CD4-positive, alpha-beta T cell (primary cell): ENCODE data around the gene MRPL12. TPM values are rescaled to one million over a fixed set of nuclear protein-coding genes. Genes with fewer than 3 reads are reported as not detected.

ENCODE experiments used
- ATAC-seq: fragments of 200-7000 bp; cut with Tn5 transposase; one replicate; pipeline ENCODE4 v1.10.0; 2022; ENCODE audit warnings: mild to moderate bottlenecking; ENCODE audit not compliant: poor library complexity
- CTCF ChIA-PET: fragments of 350-600 bp; sonication (Branson Sonifier 250); formaldehyde crosslinking; loops from one replicate; lab custom pipeline; 2021; ENCODE audit warnings: antibody characterized with exemption, inconsistent platforms; lab: Charles Lee
- POLR2A ChIA-PET: fragments of 350-600 bp; sonication (Branson Sonifier 250); formaldehyde crosslinking; loops from one replicate; lab custom pipeline; 2021; ENCODE audit warnings: antibody characterized with exemption, inconsistent platforms; lab: Charles Lee
- DNase-seq, 14 experiments: peaks; one replicate each; pipeline ENCODE4 v3.0.0-alpha.2; 2013 to 2020; ENCODE audit warnings: mixed read lengths in 2 of 14
- H3K27ac ChIP-seq, 2 donors: one replicate each; pipeline versions ENCODE4 v1.5.1 to v1.7.0; 2013; ENCODE audit warnings: low read length in 2 of 2, low read depth in 1 of 2, mild to moderate bottlenecking in 1 of 2
- H3K27me3 ChIP-seq, 2 experiments: 1 replicate in 1 of 2; 2 replicates in 1 of 2; pipeline versions ENCODE4 v1.6.1 to v1.7.0; 2013; ENCODE audit warnings: low read length in 2 of 2, control low read depth in 1 of 2, mild to moderate bottlenecking in 1 of 2, moderate library complexity in 1 of 2; ENCODE audit not compliant: insufficient read depth in 2 of 2, control insufficient read depth in 1 of 2
- H3K36me3 ChIP-seq: one replicate; pipeline ENCODE4 v1.6.1; 2013; ENCODE audit warnings: low read length, control low read depth; ENCODE audit not compliant: insufficient read depth
- H3K4me1 ChIP-seq: one replicate; pipeline ENCODE4 v1.6.1; 2013; ENCODE audit warnings: low read length, control low read depth; ENCODE audit not compliant: insufficient read depth
- H3K4me3 ChIP-seq: one replicate; pipeline ENCODE4 v1.5.1; 2013; ENCODE audit warnings: mild to moderate bottlenecking, low read length, moderate library complexity
- H3K9me3 ChIP-seq, 2 experiments: 1 replicate in 1 of 2; 2 replicates in 1 of 2; pipeline versions ENCODE4 v1.6.1 to v1.7.0; 2013; ENCODE audit warnings: low read length in 2 of 2, mild to moderate bottlenecking in 2 of 2, control low read depth in 1 of 2, moderate library complexity in 1 of 2; ENCODE audit not compliant: control insufficient read depth in 1 of 2, insufficient read depth in 1 of 2
- H3K27ac Mint-ChIP-seq: one replicate; pipeline ENCODE4 v1.8.0; 2020; ENCODE audit warnings: mixed read lengths
- H3K27me3 Mint-ChIP-seq: one replicate; pipeline ENCODE4 v1.8.0; 2021; ENCODE audit warnings: mixed read lengths
- H3K36me3 Mint-ChIP-seq: one replicate; pipeline ENCODE4 v1.8.0; 2021; ENCODE audit warnings: low read depth, mixed read lengths
- H3K4me1 Mint-ChIP-seq: one replicate; pipeline ENCODE4 v1.8.0; 2021; ENCODE audit warnings: low read depth, mixed read lengths
- H3K4me3 Mint-ChIP-seq: one replicate; pipeline ENCODE4 v1.8.0; 2020; ENCODE audit warnings: mild to moderate bottlenecking, mixed read lengths
- H3K9me3 Mint-ChIP-seq: one replicate; pipeline ENCODE4 v1.8.0; 2020; ENCODE audit warnings: mixed read lengths
- intact Hi-C, 2 experiments: fragments of 100-400 bp; cut with DNase I in 1 of 2; cut with micrococcal nuclease in 1 of 2; formaldehyde crosslinking; loops; one replicate each; pipeline versions ENCODE4 v1.15.1 to v1.9.0; 2023 to 2025; cut with DNase I, micrococcal nuclease
- total RNA-seq, 174 experiments: library from RNA in 2 of 174; stranded (reverse) in 2 of 174; gene quantifications; one replicate each; pipeline ENCODE4 v1.2.3 and lab custom pipeline; 2021 to 2026
- TF ChIP-seq, protein P1 (sequence below): fragments of 200-600 bp; IDR thresholded peaks from one replicate; pipeline ENCODE4 v1.8.0; 2022; ENCODE audit warnings: antibody characterized with exemption, mild to moderate bottlenecking

MRPL12 gene
- total RNA-seq, 2 experiments from 2014 or later: 26.2 to 26.5 TPM

DNA sequence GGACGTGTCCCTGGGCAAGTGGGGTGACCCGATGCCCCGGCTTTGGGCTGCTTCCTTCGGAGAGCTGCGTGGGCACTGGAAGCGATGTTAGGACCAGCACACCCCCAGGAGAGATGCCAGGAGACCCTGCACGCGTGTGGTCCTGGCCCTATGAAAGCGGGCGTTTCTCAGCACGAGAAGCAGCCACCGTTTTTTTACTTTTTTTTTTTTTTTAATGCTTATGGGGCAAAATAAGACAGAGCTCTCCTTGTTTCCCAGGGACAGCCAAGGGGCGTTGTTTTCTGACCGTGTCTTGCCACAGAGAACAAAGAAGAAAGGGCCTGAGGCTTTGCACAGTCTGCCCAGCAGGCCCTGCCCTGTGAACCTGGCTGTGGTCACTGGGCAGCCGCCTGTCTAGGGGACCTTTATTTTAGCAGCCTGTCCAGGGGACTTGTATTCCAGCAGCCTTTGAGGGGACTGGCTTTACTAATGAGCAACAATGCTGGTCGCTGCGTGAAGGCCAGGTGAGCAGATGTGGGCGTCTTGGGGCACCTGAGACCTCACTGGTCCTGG is 9.9 kb downstream of the MRPL12 start:
- Histone ChIP-seq H3K4me1 (peaks cover 31% of the 10 kb centered on the region), H3K36me3 (peaks cover under 1% of the 10 kb centered on the region), H3K27me3 (no peaks in the 10 kb centered on the region), H3K9me3 (no peaks in the 10 kb centered on the region), H3K27ac (no peak overlapping the region), H3K4me3 (peak overlapping the region; percentile 44)
- H3K36me3 Mint-ChIP-seq: no peaks in the 10 kb centered on the region
- TF ChIP-seq, protein P1, sequence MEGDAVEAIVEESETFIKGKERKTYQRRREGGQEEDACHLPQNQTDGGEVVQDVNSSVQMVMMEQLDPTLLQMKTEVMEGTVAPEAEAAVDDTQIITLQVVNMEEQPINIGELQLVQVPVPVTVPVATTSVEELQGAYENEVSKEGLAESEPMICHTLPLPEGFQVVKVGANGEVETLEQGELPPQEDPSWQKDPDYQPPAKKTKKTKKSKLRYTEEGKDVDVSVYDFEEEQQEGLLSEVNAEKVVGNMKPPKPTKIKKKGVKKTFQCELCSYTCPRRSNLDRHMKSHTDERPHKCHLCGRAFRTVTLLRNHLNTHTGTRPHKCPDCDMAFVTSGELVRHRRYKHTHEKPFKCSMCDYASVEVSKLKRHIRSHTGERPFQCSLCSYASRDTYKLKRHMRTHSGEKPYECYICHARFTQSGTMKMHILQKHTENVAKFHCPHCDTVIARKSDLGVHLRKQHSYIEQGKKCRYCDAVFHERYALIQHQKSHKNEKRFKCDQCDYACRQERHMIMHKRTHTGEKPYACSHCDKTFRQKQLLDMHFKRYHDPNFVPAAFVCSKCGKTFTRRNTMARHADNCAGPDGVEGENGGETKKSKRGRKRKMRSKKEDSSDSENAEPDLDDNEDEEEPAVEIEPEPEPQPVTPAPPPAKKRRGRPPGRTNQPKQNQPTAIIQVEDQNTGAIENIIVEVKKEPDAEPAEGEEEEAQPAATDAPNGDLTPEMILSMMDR: no peak
- H3K27me3 Mint-ChIP-seq: no peaks in the 10 kb centered on the region
- ChIA-PET CTCF (no interaction called here), POLR2A (no interaction called here)
- ATAC-seq: no peak
- intact Hi-C loops: loop anchor here in 1 of 2 experiments (2.0 kb wide), 1 partner anchor 148 kb away; the partner anchor contains the start of gene P4HB
- H3K4me1 Mint-ChIP-seq: peaks cover 27% of the 10 kb centered on the region
- peak in 2 of 14 experiments; percentile 30 to 41 for DNase-seq
- H3K27ac Mint-ChIP-seq: no peak overlapping the region
- peak overlapping the region; percentile 90 for H3K4me3 Mint-ChIP-seq
- no peaks in the 10 kb centered on the region for H3K9me3 Mint-ChIP-seq

DNA sequence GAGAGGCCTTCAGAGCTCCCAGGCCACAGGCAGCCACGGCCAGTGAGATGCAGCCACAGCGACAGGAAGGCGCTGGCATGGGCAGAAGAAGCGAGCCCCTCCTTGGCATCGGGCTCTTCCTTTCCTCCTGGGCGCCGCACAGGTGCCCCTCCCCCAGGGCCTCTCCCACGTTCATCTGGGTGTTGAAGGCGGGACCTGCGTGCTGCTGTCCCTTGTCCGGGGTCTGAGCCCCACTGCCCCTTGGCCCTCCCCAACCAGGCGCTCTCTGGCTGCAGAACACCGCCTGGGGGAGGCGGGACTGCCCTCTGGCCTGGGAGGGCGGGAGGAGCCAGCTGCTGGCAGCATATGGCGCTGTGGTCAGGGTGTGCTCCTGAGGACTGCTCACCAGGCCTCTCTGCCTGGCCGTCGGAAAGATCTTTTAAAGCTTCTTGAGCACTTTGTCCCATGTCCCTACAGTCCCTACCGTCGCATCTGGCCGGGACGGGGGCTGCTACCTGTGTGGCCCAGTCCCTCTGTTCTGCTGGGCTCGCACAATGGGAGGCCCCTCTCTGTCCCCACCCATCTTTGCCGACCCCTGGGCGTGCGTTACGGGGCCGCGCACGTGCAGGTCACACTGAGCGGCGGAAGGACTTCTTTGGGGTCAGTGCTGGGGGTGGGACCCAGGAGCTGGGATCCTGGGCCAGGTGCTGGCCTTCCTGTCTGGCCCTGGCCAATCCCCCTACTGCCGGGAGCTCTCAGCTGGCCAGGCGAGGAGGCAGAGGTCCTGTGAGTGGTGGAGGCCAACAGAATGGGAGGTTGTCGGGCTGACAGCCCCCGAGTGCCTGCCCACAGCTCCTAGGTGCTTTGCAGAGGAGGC is 10.6 kb downstream of the MRPL12 start:
- POLR2A ChIA-PET: no interaction called here
- Histone ChIP-seq H3K9me3 (no peaks in the 10 kb centered on the region), H3K4me3 (no peak overlapping the region), H3K27me3 (no peaks in the 10 kb centered on the region), H3K36me3 (no peaks in the 10 kb centered on the region), H3K4me1 (peaks cover 31% of the 10 kb centered on the region), H3K27ac (no peak overlapping the region)
- DNase-seq (peak in 2 of 14 experiments; percentile 31 to 42), ATAC-seq (no peak)
- TF ChIP-seq, protein P1: no peak
- peak overlapping the region; percentile 90 for H3K4me3 Mint-ChIP-seq
- peaks cover 27% of the 10 kb centered on the region for H3K4me1 Mint-ChIP-seq
- H3K27me3 Mint-ChIP-seq: no peaks in the 10 kb centered on the region
- H3K36me3 Mint-ChIP-seq: no peaks in the 10 kb centered on the region
- H3K27ac Mint-ChIP-seq: no peak overlapping the region
- intact Hi-C loops: loop anchor here in 1 of 2 experiments (2.0 kb wide), 1 partner anchor 147 kb away; the partner anchor contains the start of gene P4HB
- no peaks in the 10 kb centered on the region for H3K9me3 Mint-ChIP-seq
- CTCF ChIA-PET: no interaction called here

DNA sequence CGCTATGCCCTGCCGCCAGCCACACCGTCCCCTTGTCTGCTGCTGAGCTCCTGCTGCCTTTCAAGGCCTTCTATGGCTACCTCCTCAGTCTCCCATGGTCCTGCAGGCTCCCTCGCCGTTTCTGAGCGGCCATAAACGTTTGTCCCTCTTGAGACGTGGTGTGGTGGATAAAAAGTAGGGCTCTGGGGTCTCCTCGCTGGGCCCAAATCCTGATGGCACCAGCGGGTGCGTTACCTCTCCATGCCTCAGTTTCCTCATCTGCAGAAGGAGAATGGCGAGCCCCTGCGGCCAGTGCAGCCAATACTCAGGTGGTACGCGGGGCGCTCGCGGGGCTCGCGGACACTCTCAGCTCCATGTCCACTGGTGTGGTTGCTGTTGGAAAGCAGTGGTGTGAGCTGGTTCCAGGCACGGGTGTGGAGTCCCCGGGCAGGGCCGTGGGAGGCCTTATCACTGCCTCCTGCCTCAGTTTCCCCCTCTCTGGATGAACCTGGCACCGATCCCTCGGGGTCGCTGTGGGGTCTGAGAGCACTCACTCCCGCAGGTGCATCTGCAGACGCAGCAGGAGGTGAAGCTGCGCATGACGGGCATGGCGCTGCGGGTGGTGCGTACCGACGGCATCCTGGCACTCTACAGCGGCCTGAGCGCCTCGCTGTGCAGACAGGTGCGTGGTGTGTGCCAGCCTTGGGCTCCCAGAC is 11.4 kb downstream of the MRPL12 start:
- H3K4me1 Mint-ChIP-seq: peaks cover 24% of the 10 kb centered on the region
- H3K4me3 ChIP-seq: no peak overlapping the region
- peak in 1 of 14 experiments; percentile 32 for DNase-seq
- peaks cover 31% of the 10 kb centered on the region for H3K4me1 ChIP-seq
- no peak overlapping the region for H3K27ac Mint-ChIP-seq
- H3K27me3 Mint-ChIP-seq: no peaks in the 10 kb centered on the region
- ChIA-PET POLR2A (no interaction called here), CTCF (interaction anchor here (0.6 kb wide), 1 partner anchor 168 kb away, joined by 3 read pairs; no protein-coding TSS in a partner anchor)
- H3K9me3 Mint-ChIP-seq: no peaks in the 10 kb centered on the region
- intact Hi-C loops: no loop called here
- H3K36me3 ChIP-seq: no peaks in the 10 kb centered on the region
- no peaks in the 10 kb centered on the region for H3K36me3 Mint-ChIP-seq
- no peak overlapping the region for H3K4me3 Mint-ChIP-seq
- H3K9me3 ChIP-seq: no peaks in the 10 kb centered on the region
- no peak for ATAC-seq
- TF ChIP-seq, protein P1: no peak
- H3K27ac ChIP-seq: no peak overlapping the region
- H3K27me3 ChIP-seq: no peaks in the 10 kb centered on the region
